Stimulated activated CD4-positive, alpha-beta T cell treated with anti-CD3 and anti-CD28 coated beads, Interleukin-12 subunit alpha, Interleukin-12 subunit beta, amount 100 ng/mL, for 24 hours (primary cell): ENCODE data around the gene SLC38A3.

Source experiments
- DNase-seq, 2 experiments: peaks; one replicate each; pipeline ENCODE4 v3.0.0-alpha.2; 2020; ENCODE audit warnings: low read depth in 2 of 2

Gene SLC38A3

GRCh38 chr3:50192124-50192523 is 12.9 kb upstream of the SLC38A3 start:
- DNase-seq, result no peak

- DNase-seq, result peak; percentile 66 to 85
Observed at GRCh38 chr3:50192689-50193141, 12.4 kb upstream of the SLC38A3 start.

- DNase-seq, result no peak
Observed at GRCh38 chr3:50193286-50193685, 11.8 kb upstream of the SLC38A3 start.

GRCh38 chr3:50193746-50194127 is 11.3 kb upstream of the SLC38A3 start:
- no peak for DNase-seq

- DNase-seq, result peak; percentile 56 to 70
Observed at GRCh38 chr3:50194128-50194902, 10.8 kb upstream of the SLC38A3 start.

GRCh38 chr3:50194903-50195500 is 10.1 kb upstream of the SLC38A3 start:
- no peak for DNase-seq

GRCh38 chr3:50195501-50196252 is 9.4 kb upstream of the SLC38A3 start:
- no peak for DNase-seq

- no peak for DNase-seq
Observed at GRCh38 chr3:50196253-50196801, 8.7 kb upstream of the SLC38A3 start.

GRCh38 chr3:50201573-50202315 is 3.3 kb upstream of the SLC38A3 start:
- DNase-seq, result no peak

- DNase-seq, result no peak
Observed at GRCh38 chr3:50202353-50203112, 2.5 kb upstream of the SLC38A3 start.

GRCh38 chr3:50203113-50203808 is 1.8 kb upstream of the SLC38A3 start:
- no peak for DNase-seq

GRCh38 chr3:50203809-50204803 is 965 bp upstream of the SLC38A3 start:
- DNase-seq, result no peak

GRCh38 chr3:50205413-50206276 is 574 bp downstream of the SLC38A3 start:
- no peak for DNase-seq

GRCh38 chr3:50207359-50208042 is 2.4 kb downstream of the SLC38A3 start:
- DNase-seq, result no peak

GRCh38 chr3:50208677-50209344 is 3.7 kb downstream of the SLC38A3 start:
- DNase-seq, result no peak

GRCh38 chr3:50210176-50210509 is 5.1 kb downstream of the SLC38A3 start:
- no peak for DNase-seq
